GM12873 (cell line): ENCODE measurements around the gene SH3PXD2A.
A peak's percentile ranks its signal among the peaks of the same experiment; 100 is the strongest.

Experiments used
- CTCF ChIP-seq: IDR thresholded peaks from 2 replicates; pipeline ENCODE4 v1.5.1; 2012; ENCODE audit warnings: low read depth, mild to moderate bottlenecking, moderate library complexity, low read length, control low read depth; ENCODE audit not compliant: insufficient read depth; ENCODE audit errors: missing control alignments

Gene SH3PXD2A

GRCh38 chr10:103612462-103613365, 242.7 kb downstream of the SH3PXD2A start:
- no peak for TF ChIP-seq CTCF

GRCh38 chr10:103610921-103611511, 244.4 kb downstream of the SH3PXD2A start:
- no peak for TF ChIP-seq CTCF

- TF ChIP-seq CTCF = no peak
These were observed 245.3 kb downstream of the SH3PXD2A start for GRCh38 chr10:103610083-103610472.

GRCh38 chr10:103609231-103610082, 245.9 kb downstream of the SH3PXD2A start:
- TF ChIP-seq CTCF = no peak

- peak; percentile 80 for TF ChIP-seq CTCF
These were observed 249.8 kb downstream of the SH3PXD2A start for GRCh38 chr10:103605359-103606096.

- TF ChIP-seq CTCF = no peak
These were observed 252.0 kb downstream of the SH3PXD2A start for GRCh38 chr10:103603382-103603781.
